IMR-90 (cell line): ENCODE data around the gene NPTN. TPM values are rescaled to one million over a fixed set of nuclear protein-coding genes. Genes with fewer than 3 reads are reported as not detected.

Experiments used
- ATAC-seq: fragments of 200-7000 bp; cut with Tn5 transposase; 2 replicates; pipeline ENCODE4 v1.9.1; 2020; ENCODE audit warnings: low read depth, mild to moderate bottlenecking, moderate library complexity
- BruUV-seq: library from RNA; stranded (reverse); fragments of 400-500 nt; replicated peaks from 2 replicates; lab custom pipeline; 2021; lab: Mats Ljungman, UMichigan
- CTCF ChIA-PET: fragments of 300-600 bp; formaldehyde crosslinking; extraction: SDS; loops from one replicate; lab custom pipeline; 2021; ENCODE audit warnings: antibody characterized with exemption; lab: Yijun Ruan, JAX
- POLR2A ChIA-PET: fragments of 300-600 bp; sonication (Branson Sonifier 250); formaldehyde crosslinking; loops from one replicate; lab custom pipeline; 2022; ENCODE audit warnings: antibody characterized with exemption; ENCODE audit not compliant: unreplicated experiment; lab: Charles Lee
- DNase-seq: peaks from one replicate; pipeline ENCODE4 v3.0.0; 2013
- H2AFZ ChIP-seq: replicated peaks from 2 replicates; pipeline ENCODE3; 2013; ENCODE audit warnings: low read length, mild to moderate bottlenecking; ENCODE audit not compliant: poor library complexity
- H2AK5ac ChIP-seq: 2 replicates; pipeline ENCODE4 v1.6.1; 2013; ENCODE audit warnings: low read depth, low read length, inconsistent platforms
- H2AK9ac ChIP-seq: replicated peaks from 2 replicates; pipeline ENCODE3; 2013; ENCODE audit warnings: mild to moderate bottlenecking, low read depth, low read length, moderate library complexity; ENCODE audit not compliant: poor library complexity
- H2BK120ac ChIP-seq: 2 replicates; pipeline ENCODE4 v1.6.1; 2013; ENCODE audit warnings: low read depth, low read length, inconsistent platforms
- H2BK15ac ChIP-seq: 3 replicates; pipeline ENCODE4 v1.6.1; 2013; ENCODE audit warnings: low read depth, low read length, inconsistent platforms
- H2BK20ac ChIP-seq: 2 replicates; pipeline ENCODE4 v1.6.1; 2013; ENCODE audit warnings: low read depth, mild to moderate bottlenecking, inconsistent platforms, low read length, moderate library complexity
- H2BK5ac ChIP-seq: 2 replicates; pipeline ENCODE4 v1.6.1; 2013; ENCODE audit warnings: mild to moderate bottlenecking, low read depth, low read length, inconsistent platforms; ENCODE audit not compliant: poor library complexity, severe bottlenecking
- H3K14ac ChIP-seq: replicated peaks from 2 replicates; pipeline ENCODE4 v1.6.1; 2013; ENCODE audit warnings: low read depth, low read length, inconsistent platforms
- H3K18ac ChIP-seq: 2 replicates; pipeline ENCODE4 v1.6.1; 2013; ENCODE audit warnings: low read depth, low read length, control low read depth
- H3K23ac ChIP-seq: 2 replicates; pipeline ENCODE4 v1.6.1; 2013; ENCODE audit warnings: low read depth, low read length, inconsistent platforms
- H3K27ac ChIP-seq: 2 replicates; pipeline ENCODE4 v1.5.1; 2013; ENCODE audit warnings: mild to moderate bottlenecking, control low read depth, low read length; ENCODE audit not compliant: insufficient read depth
- H3K27me3 ChIP-seq: 2 replicates; pipeline ENCODE4 v1.6.1; 2013; ENCODE audit warnings: low read length; ENCODE audit not compliant: control insufficient read depth, insufficient read depth
- H3K36me3 ChIP-seq: 2 replicates; pipeline ENCODE4 v1.6.1; 2013; ENCODE audit warnings: low read length, mixed read lengths; ENCODE audit not compliant: control insufficient read depth, insufficient read depth
- H3K4ac ChIP-seq: 2 replicates; pipeline ENCODE4 v1.6.1; 2013; ENCODE audit warnings: low read depth, low read length, inconsistent platforms
- H3K4me1 ChIP-seq: 2 replicates; pipeline ENCODE4 v1.6.1; 2013; ENCODE audit warnings: low read length, mixed read lengths; ENCODE audit not compliant: control insufficient read depth, insufficient read depth
- H3K4me2 ChIP-seq: 2 replicates; pipeline ENCODE4 v1.6.1; 2013; ENCODE audit warnings: low read depth, mild to moderate bottlenecking, control low read depth, low read length, moderate library complexity
- H3K4me3 ChIP-seq: 2 replicates; pipeline ENCODE4 v1.5.1; 2013; ENCODE audit warnings: low read depth, mild to moderate bottlenecking, control low read depth, low read length, moderate library complexity; ENCODE audit not compliant: insufficient read depth
- H3K56ac ChIP-seq: 2 replicates; pipeline ENCODE4 v1.6.1; 2013; ENCODE audit warnings: low read length, inconsistent platforms; ENCODE audit not compliant: insufficient read depth; ENCODE audit errors: extremely low read depth
- H3K79me1 ChIP-seq, 2 experiments: 2 replicates each; pipeline ENCODE4 v1.6.1; 2013; ENCODE audit warnings: low read length in 2 of 2, inconsistent platforms in 1 of 2, low read depth in 1 of 2
- H3K9ac ChIP-seq: 2 replicates; pipeline ENCODE4 v1.6.1; 2013; ENCODE audit warnings: low read depth, low read length, control low read depth
- H3K9me1 ChIP-seq: 2 replicates; pipeline ENCODE4 v1.6.1; 2013; ENCODE audit warnings: low read length, inconsistent platforms; ENCODE audit not compliant: insufficient read depth
- H3K9me3 ChIP-seq: 2 replicates; pipeline ENCODE4 v1.6.1; 2013; ENCODE audit warnings: low read length; ENCODE audit not compliant: control insufficient read depth, insufficient read depth
- H4K20me1 ChIP-seq: 2 replicates; pipeline ENCODE4 v1.6.1; 2013; ENCODE audit warnings: low read length, inconsistent platforms; ENCODE audit not compliant: insufficient read depth
- H4K5ac ChIP-seq: 2 replicates; pipeline ENCODE4 v1.6.1; 2013; ENCODE audit warnings: mild to moderate bottlenecking, low read depth, low read length, control low read depth
- H4K8ac ChIP-seq, 2 experiments: 2 replicates each; pipeline ENCODE4 v1.6.1; 2013; ENCODE audit warnings: low read depth in 2 of 2, low read length in 2 of 2, control low read depth in 1 of 2, inconsistent platforms in 1 of 2
- H4K91ac ChIP-seq: 2 replicates; pipeline ENCODE4 v1.6.1; 2013; ENCODE audit warnings: low read depth, low read length, inconsistent platforms; ENCODE audit not compliant: insufficient read depth
- BHLHE40 ChIP-seq: fragments of 150-350 bp; IDR thresholded peaks from 2 replicates; pipeline ENCODE4 v1.6.1; 2016; ENCODE audit warnings: mild to moderate bottlenecking, low read depth, low read length
- CEBPB ChIP-seq: IDR thresholded peaks from 2 replicates; pipeline ENCODE4 v1.6.1; 2012; ENCODE audit warnings: low read depth, low read length, improper control_type of control experiment
- CHD1 ChIP-seq: IDR thresholded peaks from 2 replicates; pipeline ENCODE4 v1.6.1; 2012; ENCODE audit warnings: low read depth, low read length, improper control_type of control experiment
- FOS ChIP-seq: fragments of 150-350 bp; IDR thresholded peaks from 2 replicates; pipeline ENCODE4 v1.6.1; 2016; ENCODE audit warnings: low read depth, low read length
- MAFK ChIP-seq: IDR thresholded peaks from 2 replicates; pipeline ENCODE4 v1.6.1; 2012; ENCODE audit warnings: low read depth, low read length, improper control_type of control experiment
- MAZ ChIP-seq: IDR thresholded peaks from 2 replicates; pipeline ENCODE4 v1.6.1; 2012; ENCODE audit warnings: low read depth, mild to moderate bottlenecking, low read length, improper control_type of control experiment, moderate library complexity, borderline replicate concordance
- MXI1 ChIP-seq: IDR thresholded peaks from 2 replicates; pipeline ENCODE4 v1.6.1; 2012; ENCODE audit warnings: low read depth, mild to moderate bottlenecking, low read length, moderate library complexity, borderline replicate concordance
- NFE2L2 ChIP-seq: fragments of 150-350 bp; IDR thresholded peaks from 2 replicates; pipeline ENCODE4 v1.6.1; 2016; ENCODE audit warnings: low read depth, mild to moderate bottlenecking, low read length
- POLR2A ChIP-seq: IDR thresholded peaks from 2 replicates; pipeline ENCODE4 v1.6.1; 2012; ENCODE audit warnings: mild to moderate bottlenecking, low read depth, low read length
- RAD21 ChIP-seq: IDR thresholded peaks from 2 replicates; pipeline ENCODE4 v1.6.1; 2012; ENCODE audit warnings: low read length, improper control_type of control experiment
- RCOR1 ChIP-seq: IDR thresholded peaks from 2 replicates; pipeline ENCODE4 v1.6.1; 2012; ENCODE audit warnings: mild to moderate bottlenecking, low read length, improper control_type of control experiment; ENCODE audit not compliant: insufficient replicate concordance
- RFX5 ChIP-seq: IDR thresholded peaks from 2 replicates; pipeline ENCODE4 v1.8.0; 2012; ENCODE audit warnings: low read depth, mild to moderate bottlenecking, low read length, moderate library complexity
- SMC3 ChIP-seq: fragments of 150-350 bp; IDR thresholded peaks from 2 replicates; pipeline ENCODE4 v1.6.1; 2016; ENCODE audit warnings: low read depth, mild to moderate bottlenecking, antibody characterized with exemption, low read length, moderate library complexity
- WGBS, 2 experiments: methylation state at CpG; one replicate each; pipeline versions ENCODE4 v1.1.5 to v1.1.7; 2013; ENCODE audit warnings: missing lambda C conversion rate in 2 of 2; ENCODE audit not compliant: insufficient read length in 1 of 2; ENCODE audit errors: extremely low coverage in 2 of 2; 5-methylcytosine and 5-hydroxymethylcytosine counted together
- dilution Hi-C: fragments of 300-500 bp; cut with HindIII; formaldehyde crosslinking; loops from one replicate; pipeline ENCODE4 v1.14.3; 2018; ENCODE audit warnings: low sequenced_read_pairs; ENCODE audit not compliant: unreplicated experiment
- in situ Hi-C: fragments of 300-500 bp; cut with MboI; formaldehyde crosslinking; loops from 3 replicates; pipeline ENCODE4 v1.14.3; 2019; ENCODE audit warnings: low sequenced_read_pairs, inconsistent platforms, mixed read lengths
- intact Hi-C: fragments of 100-400 bp; cut with micrococcal nuclease; formaldehyde crosslinking; loops from 2 replicates; pipeline ENCODE4 v1.10.0; 2022
- polyA plus RNA-seq, 3 experiments: library from polyadenylated mRNA; depleted of rRNA; stranded (reverse); fragments of >200 nt; gene quantifications; 2 replicates each; pipeline ENCODE4 v1.2.3, GENCODE V29; 2012; ENCODE audit warnings: low replicate concordance in 1 of 3
- total RNA-seq: library from RNA; depleted of rRNA; stranded (reverse); fragments of >200 nt; gene quantifications from 2 replicates; pipeline ENCODE4 v1.2.3, GENCODE V29; 2012
- TF ChIP-seq, protein P1 (sequence below): fragments of 150-350 bp; IDR thresholded peaks from 2 replicates; pipeline ENCODE4 v1.6.1; 2017; ENCODE audit warnings: mild to moderate bottlenecking, antibody characterized with exemption, low read length, low read depth
- TF ChIP-seq, protein P2 (sequence below): fragments of 150-350 bp; IDR thresholded peaks from 2 replicates; pipeline ENCODE4 v1.6.1; 2016; ENCODE audit warnings: low read depth, mild to moderate bottlenecking, low read length, moderate library complexity, borderline replicate concordance
- TF ChIP-seq, protein P3 (sequence below): conservative IDR thresholded peaks from 2 replicates; pipeline ENCODE4 v1.5.1; 2012; ENCODE audit warnings: mild to moderate bottlenecking, low read depth, low read length, improper control_type of control experiment

The NPTN gene
- total and polyA plus RNA-seq, 2 of the 4 experiments (the other 2 are of a cell fraction), result 171 to 329 TPM

DNA sequence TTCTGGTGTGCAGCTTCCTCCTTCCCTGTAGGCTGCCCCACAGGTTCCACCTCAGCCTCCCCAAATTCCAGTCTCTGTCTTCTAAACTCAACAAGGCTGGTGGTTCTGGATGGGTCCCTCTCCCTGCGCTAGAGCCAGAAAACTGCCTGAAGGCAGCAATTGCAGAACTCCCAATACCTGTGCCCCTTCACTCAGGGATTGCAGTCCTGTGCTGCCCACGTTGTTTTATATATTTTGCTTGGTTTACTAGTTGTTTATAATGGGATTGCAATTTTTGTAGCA is 14.8 kb upstream of the NPTN start:
- no peak overlapping the region for H3K23ac ChIP-seq
- no peak overlapping the region for H2BK5ac ChIP-seq
- intact Hi-C loops (no loop called here), dilution Hi-C loops (no loop called here), in situ Hi-C loops (no loop called here)
- no peaks in the 10 kb centered on the region; the same call in 1 of the 2 replicates for H4K20me1 ChIP-seq
- H3K4me3 ChIP-seq, result no peak overlapping the region
- CTCF ChIA-PET, result interaction anchor here (4.4 kb wide), 1 partner anchor 12 kb away, joined by 25 read pairs; no protein-coding TSS in a partner anchor
- no peaks in the 10 kb centered on the region for H3K9me3 ChIP-seq
- POLR2A ChIA-PET, result no interaction called here
- H2AK9ac ChIP-seq, result no peak overlapping the region
- no peak overlapping the region for H3K4ac ChIP-seq
- no peaks in the 10 kb centered on the region for H3K79me1 ChIP-seq
- no peak overlapping the region for H3K27ac ChIP-seq
- peaks cover 8% of the 10 kb centered on the region for H3K27me3 ChIP-seq
- ATAC-seq, result no peak
- H2BK15ac ChIP-seq, result no peak overlapping the region
- H4K8ac ChIP-seq, result no peak overlapping the region
- H2BK20ac ChIP-seq, result no peak overlapping the region
- H3K4me2 ChIP-seq, result no peak overlapping the region
- H3K4me1 ChIP-seq, result no peaks in the 10 kb centered on the region
- no peak overlapping the region for H3K14ac ChIP-seq
- no peaks in the 10 kb centered on the region for H3K9me1 ChIP-seq
- no peak overlapping the region for H4K5ac ChIP-seq
- no peak overlapping the region for H3K56ac ChIP-seq
- no peak overlapping the region for H3K9ac ChIP-seq
- WGBS, 2 experiments, result no CpG with 5 or more reads among the region's 2 CpGs
- TF ChIP-seq BHLHE40 (no peak), FOS (no peak), RAD21 (no peak), SMC3 (no peak), RCOR1 (no peak), MAFK (no peak), NFE2L2 (no peak), CEBPB (no peak), MAZ (no peak), POLR2A (no peak), CHD1 (no peak), MXI1 (no peak), RFX5 (no peak)
- TF ChIP-seq, protein P1, sequence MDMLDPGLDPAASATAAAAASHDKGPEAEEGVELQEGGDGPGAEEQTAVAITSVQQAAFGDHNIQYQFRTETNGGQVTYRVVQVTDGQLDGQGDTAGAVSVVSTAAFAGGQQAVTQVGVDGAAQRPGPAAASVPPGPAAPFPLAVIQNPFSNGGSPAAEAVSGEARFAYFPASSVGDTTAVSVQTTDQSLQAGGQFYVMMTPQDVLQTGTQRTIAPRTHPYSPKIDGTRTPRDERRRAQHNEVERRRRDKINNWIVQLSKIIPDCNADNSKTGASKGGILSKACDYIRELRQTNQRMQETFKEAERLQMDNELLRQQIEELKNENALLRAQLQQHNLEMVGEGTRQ, result no peak
- TF ChIP-seq, protein P2, sequence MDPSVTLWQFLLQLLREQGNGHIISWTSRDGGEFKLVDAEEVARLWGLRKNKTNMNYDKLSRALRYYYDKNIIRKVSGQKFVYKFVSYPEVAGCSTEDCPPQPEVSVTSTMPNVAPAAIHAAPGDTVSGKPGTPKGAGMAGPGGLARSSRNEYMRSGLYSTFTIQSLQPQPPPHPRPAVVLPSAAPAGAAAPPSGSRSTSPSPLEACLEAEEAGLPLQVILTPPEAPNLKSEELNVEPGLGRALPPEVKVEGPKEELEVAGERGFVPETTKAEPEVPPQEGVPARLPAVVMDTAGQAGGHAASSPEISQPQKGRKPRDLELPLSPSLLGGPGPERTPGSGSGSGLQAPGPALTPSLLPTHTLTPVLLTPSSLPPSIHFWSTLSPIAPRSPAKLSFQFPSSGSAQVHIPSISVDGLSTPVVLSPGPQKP, result no peak
- TF ChIP-seq, protein P3, sequence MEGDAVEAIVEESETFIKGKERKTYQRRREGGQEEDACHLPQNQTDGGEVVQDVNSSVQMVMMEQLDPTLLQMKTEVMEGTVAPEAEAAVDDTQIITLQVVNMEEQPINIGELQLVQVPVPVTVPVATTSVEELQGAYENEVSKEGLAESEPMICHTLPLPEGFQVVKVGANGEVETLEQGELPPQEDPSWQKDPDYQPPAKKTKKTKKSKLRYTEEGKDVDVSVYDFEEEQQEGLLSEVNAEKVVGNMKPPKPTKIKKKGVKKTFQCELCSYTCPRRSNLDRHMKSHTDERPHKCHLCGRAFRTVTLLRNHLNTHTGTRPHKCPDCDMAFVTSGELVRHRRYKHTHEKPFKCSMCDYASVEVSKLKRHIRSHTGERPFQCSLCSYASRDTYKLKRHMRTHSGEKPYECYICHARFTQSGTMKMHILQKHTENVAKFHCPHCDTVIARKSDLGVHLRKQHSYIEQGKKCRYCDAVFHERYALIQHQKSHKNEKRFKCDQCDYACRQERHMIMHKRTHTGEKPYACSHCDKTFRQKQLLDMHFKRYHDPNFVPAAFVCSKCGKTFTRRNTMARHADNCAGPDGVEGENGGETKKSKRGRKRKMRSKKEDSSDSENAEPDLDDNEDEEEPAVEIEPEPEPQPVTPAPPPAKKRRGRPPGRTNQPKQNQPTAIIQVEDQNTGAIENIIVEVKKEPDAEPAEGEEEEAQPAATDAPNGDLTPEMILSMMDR, result no peak
- no peak for DNase-seq
- no peak overlapping the region for H2BK120ac ChIP-seq
- H2AK5ac ChIP-seq, result no peak overlapping the region
- no peak overlapping the region for H2AFZ ChIP-seq
- H3K18ac ChIP-seq, result no peak overlapping the region
- BruUV-seq, result no TSS peak
- no peak overlapping the region for H4K91ac ChIP-seq
- no peaks in the 10 kb centered on the region for H3K36me3 ChIP-seq
